A549 (cell line): ENCODE data around the gene RTRAF. TPM values are rescaled to one million over a fixed set of nuclear protein-coding genes. Genes with fewer than 3 reads are reported as not detected.

Experiments
- ATAC-seq, 2 experiments: fragments of 200-7000 bp in 1 of 2; fragments of >200 bp in 1 of 2; cut with Nextera tagmentation in 1 of 2; cut with Tn5 transposase in 1 of 2; 3 replicates each; pipeline versions ENCODE4 v1.8.0 to v1.9.1; 2018 to 2020; ENCODE audit warnings: mild to moderate bottlenecking in 1 of 2, moderate library complexity in 1 of 2
- CTCF ChIA-PET: fragments of 300-600 bp; sonication (Branson Sonifier 250); formaldehyde crosslinking; extraction: SDS; loops from one replicate; lab custom pipeline; 2021; ENCODE audit warnings: antibody characterized with exemption, inconsistent platforms; lab: Yijun Ruan, JAX
- POLR2A ChIA-PET: fragments of 350-600 bp; formaldehyde crosslinking; extraction: SDS; loops from one replicate; lab custom pipeline; 2021; ENCODE audit warnings: antibody characterized with exemption, inconsistent platforms; lab: Yijun Ruan, JAX
- DNase-seq, 2 experiments: peaks; one replicate each; pipeline versions ENCODE4 v3.0.0 to v3.0.0-alpha.2; 2011 to 2016; ENCODE audit warnings: low read depth in 1 of 2, low spot score in 1 of 2
- FAIRE-seq: peaks from 2 replicates; lab custom pipeline; 2011; peaks lifted over from hg19 to GRCh38; lab: Jason Lieb, UNC
- H3K27ac ChIP-seq, 2 experiments: fragments of >200 bp; sonication (Bioruptor Twin); formaldehyde crosslinking; 3 replicates each; pipeline ENCODE4 v1.5.1; 2016 to 2017
- H3K4me1 ChIP-seq: fragments of >200 bp; sonication (Bioruptor Twin); formaldehyde crosslinking; 3 replicates; pipeline ENCODE4 v1.6.1; 2016
- H3K4me2 ChIP-seq: fragments of >200 bp; sonication (Bioruptor Twin); formaldehyde crosslinking; 3 replicates; pipeline ENCODE4 v1.6.1; 2016
- H3K4me3 ChIP-seq: fragments of >200 bp; sonication (Bioruptor Twin); formaldehyde crosslinking; 3 replicates; pipeline ENCODE4 v1.5.1; 2016
- H3K9me3 ChIP-seq: fragments of >200 bp; sonication (Bioruptor Twin); formaldehyde crosslinking; 3 replicates; pipeline ENCODE4 v1.6.1; 2016
- CBX2 ChIP-seq: fragments of 200-600 bp; sonication (generic); IDR thresholded peaks from 2 replicates; pipeline ENCODE4 v1.6.1; 2016; ENCODE audit warnings: low read depth, mild to moderate bottlenecking, borderline replicate concordance
- CBX8 ChIP-seq: fragments of 200-600 bp; sonication (generic); IDR thresholded peaks from 2 replicates; pipeline ENCODE4 v1.6.1; 2016
- CHD4 ChIP-seq: fragments of 200-600 bp; sonication (generic); IDR thresholded peaks from 2 replicates; pipeline ENCODE4 v1.6.1; 2016; ENCODE audit warnings: antibody characterized with exemption, mild to moderate bottlenecking, borderline replicate concordance
- EHF ChIP-seq: fragments of 250-450 bp; sonication (Bioruptor Pico); IDR thresholded peaks from 2 replicates; pipeline ENCODE4 v1.5.0; 2020; ENCODE audit warnings: mild to moderate bottlenecking
- FOSL2 ChIP-seq, 2 experiments: fragments of 450-650 bp in 1 of 2; fragments of >200 bp in 1 of 2; sonication (Bioruptor Twin) in 1 of 2; formaldehyde crosslinking; IDR thresholded peaks; 2 replicates each; pipeline versions ENCODE4 v1.5.0 to v1.6.1; 2016 to 2020; ENCODE audit warnings: mild to moderate bottlenecking in 1 of 2, moderate library complexity in 1 of 2
- FOXS1 ChIP-seq: fragments of 250-450 bp; sonication (Bioruptor Pico); IDR thresholded peaks from 2 replicates; pipeline ENCODE4 v1.5.0; 2020; ENCODE audit warnings: mild to moderate bottlenecking, moderate library complexity
- GATA3 ChIP-seq: IDR thresholded peaks from 2 replicates; pipeline ENCODE4 v1.6.1; 2012; ENCODE audit warnings: borderline replicate concordance
- HDAC2 ChIP-seq: fragments of 200-600 bp; sonication (generic); IDR thresholded peaks from 2 replicates; pipeline ENCODE4 v1.6.1; 2016
- HEYL ChIP-seq: fragments of 250-450 bp; sonication (Bioruptor Pico); IDR thresholded peaks from 2 replicates; pipeline ENCODE4 v1.8.0; 2021; ENCODE audit warnings: mild to moderate bottlenecking, moderate library complexity
- HOXA7 ChIP-seq: fragments of 250-450 bp; sonication (Bioruptor Pico); IDR thresholded peaks from 2 replicates; pipeline ENCODE4 v1.5.0; 2020; ENCODE audit warnings: mild to moderate bottlenecking, moderate library complexity
- JUNB ChIP-seq: fragments of >200 bp; sonication (Bioruptor Twin); formaldehyde crosslinking; IDR thresholded peaks from 2 replicates; pipeline ENCODE4 v1.6.1; 2016
- MAZ ChIP-seq: fragments of 150-350 bp; IDR thresholded peaks from 2 replicates; pipeline ENCODE4 v1.6.1; 2014; ENCODE audit warnings: antibody characterized with exemption, low read depth, low read length, borderline replicate concordance
- NPAS2 ChIP-seq: fragments of 250-450 bp; sonication (Bioruptor Pico); IDR thresholded peaks from 2 replicates; pipeline ENCODE4 v1.8.0; 2022; ENCODE audit warnings: mild to moderate bottlenecking, moderate library complexity, borderline replicate concordance
- NR3C1 ChIP-seq: fragments of >200 bp; sonication (Bioruptor Twin); formaldehyde crosslinking; IDR thresholded peaks from 3 replicates; pipeline ENCODE4 v1.6.1; 2017
- PHF8 ChIP-seq: fragments of 200-600 bp; sonication (generic); IDR thresholded peaks from 2 replicates; pipeline ENCODE4 v1.6.1; 2016; ENCODE audit warnings: low read depth, mild to moderate bottlenecking, antibody characterized with exemption, moderate library complexity, borderline replicate concordance
- RAD21 ChIP-seq, 2 experiments: fragments of >200 bp in 1 of 2; sonication (Bioruptor Twin) in 1 of 2; formaldehyde crosslinking in 1 of 2; IDR thresholded peaks in 1 of 2; conservative IDR thresholded peaks in 1 of 2; 2 replicates in 1 of 2; 3 replicates in 1 of 2; pipeline ENCODE4 v1.6.1; 2012 to 2018; ENCODE audit warnings: inconsistent platforms in 1 of 2
- RFX5 ChIP-seq: fragments of 450-650 bp; IDR thresholded peaks from 2 replicates; pipeline ENCODE4 v1.7.1; 2014; ENCODE audit warnings: antibody characterized with exemption, mild to moderate bottlenecking, moderate library complexity
- TFCP2L1 ChIP-seq: fragments of 250-450 bp; sonication (Bioruptor Pico); IDR thresholded peaks from 2 replicates; pipeline ENCODE4 v1.5.0; 2021; ENCODE audit warnings: mild to moderate bottlenecking
- ZFP36 ChIP-seq: fragments of 450-650 bp; IDR thresholded peaks from 2 replicates; pipeline ENCODE4 v1.6.1; 2014; ENCODE audit warnings: borderline replicate concordance; ENCODE audit not compliant: partially characterized antibody
- ZNF302 ChIP-seq: fragments of 250-450 bp; sonication (Bioruptor Pico); IDR thresholded peaks from 2 replicates; pipeline ENCODE4 v1.9.0; 2021; ENCODE audit warnings: inconsistent platforms, mild to moderate bottlenecking, moderate library complexity
- WGBS: methylation state at CpG from one replicate; pipeline ENCODE4 v1.1.6; 2017; ENCODE audit errors: missing lambda C conversion rate; 5-methylcytosine and 5-hydroxymethylcytosine counted together
- polyA plus RNA-seq, 4 experiments: library from polyadenylated mRNA; depleted of rRNA in 3 of 4; stranded (reverse); fragments of >200 nt; fragmentation: RNase III in 1 of 4; extraction: RNeasy Plus Mini Kit Qiagen cat#74134 plus additional on column Dnase treatment in 1 of 4; gene quantifications; 2 replicates in 3 of 4; 3 replicates in 1 of 4; pipeline ENCODE4 v1.2.3, GENCODE V29; 2011 to 2017
- TF ChIP-seq, protein P1 (sequence below): fragments of >200 bp; sonication (Bioruptor Twin); formaldehyde crosslinking; IDR thresholded peaks from 3 replicates; pipeline ENCODE4 v1.5.1; 2016
- TF ChIP-seq, protein P2 (sequence below): fragments of 450-650 bp; IDR thresholded peaks from 2 replicates; pipeline ENCODE4 v1.6.1; 2014; ENCODE audit warnings: antibody characterized with exemption
- TF ChIP-seq, protein P3 (sequence below): IDR thresholded peaks from 2 replicates; pipeline ENCODE4 v1.6.1; 2012
- TF ChIP-seq, protein P4 (sequence below): fragments of 200-600 bp; sonication (generic); IDR thresholded peaks from 2 replicates; pipeline ENCODE4 v1.6.1; 2016; ENCODE audit warnings: antibody characterized with exemption, mild to moderate bottlenecking, moderate library complexity
- TF ChIP-seq, protein P5 (sequence below): fragments of >200 bp; sonication (Bioruptor Twin); formaldehyde crosslinking; IDR thresholded peaks from 2 replicates; pipeline ENCODE4 v1.6.1; 2016
- TF ChIP-seq, protein P6 (sequence below): fragments of 250-450 bp; sonication (Bioruptor Pico); IDR thresholded peaks from 2 replicates; pipeline ENCODE4 v1.5.0; 2020; ENCODE audit warnings: low read depth, mild to moderate bottlenecking, moderate library complexity

The RTRAF gene
- polyA plus RNA-seq, 2 of the 4 experiments (the other 2 are of a cell fraction), result 271 to 341 TPM

DNA sequence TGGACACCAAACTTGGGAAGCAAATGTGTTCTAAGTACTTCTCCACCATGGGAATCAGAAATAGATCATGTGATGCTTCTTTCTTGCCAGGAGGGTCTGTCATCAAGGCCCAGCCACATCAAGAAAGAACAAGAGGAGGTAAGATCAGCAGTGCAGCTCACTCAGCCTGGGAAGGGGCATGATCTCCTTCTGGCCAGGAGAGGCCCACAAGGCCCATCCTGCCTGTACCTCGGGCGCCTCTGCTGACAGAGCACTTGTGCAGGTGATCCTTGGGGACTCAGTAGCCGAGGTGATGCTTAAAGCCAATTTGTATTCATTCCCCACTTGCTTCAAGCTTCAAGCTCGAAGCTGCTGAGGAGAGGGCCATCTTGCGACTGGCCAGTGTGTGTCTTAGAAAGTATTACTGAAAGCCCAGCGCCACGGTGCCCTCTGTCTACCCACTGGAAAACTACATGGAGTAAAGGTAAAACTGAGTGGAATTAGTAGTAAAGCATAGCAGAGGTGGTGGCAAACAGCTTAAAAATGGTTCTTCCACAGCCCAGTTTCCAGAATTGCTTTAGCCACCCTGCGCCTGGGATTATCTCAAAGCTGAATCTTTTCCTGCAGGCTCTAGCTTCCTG is 26.2 kb downstream of the RTRAF start:
- Histone ChIP-seq H3K4me1 (no peaks in the 10 kb centered on the region), H3K4me3 (no peak overlapping the region), H3K9me3 (no peaks in the 10 kb centered on the region), H3K27ac (no peak overlapping the region), H3K4me2 (no peak overlapping the region)
- CTCF ChIA-PET, result interaction anchor here (1.2 to 2.1 kb wide), 7 partner anchors 9 to 238 kb away, joined by 3 to 8 read pairs (median 4); no protein-coding TSS in a partner anchor
- FAIRE-seq (no peak), DNase-seq (peak; percentile 6 to 39), ATAC-seq (peak; percentile 83 to 88)
- TF ChIP-seq, protein P1, sequence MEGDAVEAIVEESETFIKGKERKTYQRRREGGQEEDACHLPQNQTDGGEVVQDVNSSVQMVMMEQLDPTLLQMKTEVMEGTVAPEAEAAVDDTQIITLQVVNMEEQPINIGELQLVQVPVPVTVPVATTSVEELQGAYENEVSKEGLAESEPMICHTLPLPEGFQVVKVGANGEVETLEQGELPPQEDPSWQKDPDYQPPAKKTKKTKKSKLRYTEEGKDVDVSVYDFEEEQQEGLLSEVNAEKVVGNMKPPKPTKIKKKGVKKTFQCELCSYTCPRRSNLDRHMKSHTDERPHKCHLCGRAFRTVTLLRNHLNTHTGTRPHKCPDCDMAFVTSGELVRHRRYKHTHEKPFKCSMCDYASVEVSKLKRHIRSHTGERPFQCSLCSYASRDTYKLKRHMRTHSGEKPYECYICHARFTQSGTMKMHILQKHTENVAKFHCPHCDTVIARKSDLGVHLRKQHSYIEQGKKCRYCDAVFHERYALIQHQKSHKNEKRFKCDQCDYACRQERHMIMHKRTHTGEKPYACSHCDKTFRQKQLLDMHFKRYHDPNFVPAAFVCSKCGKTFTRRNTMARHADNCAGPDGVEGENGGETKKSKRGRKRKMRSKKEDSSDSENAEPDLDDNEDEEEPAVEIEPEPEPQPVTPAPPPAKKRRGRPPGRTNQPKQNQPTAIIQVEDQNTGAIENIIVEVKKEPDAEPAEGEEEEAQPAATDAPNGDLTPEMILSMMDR, result peak; percentile 18; the same call in 2 of the 3 replicates
- TF ChIP-seq RAD21 (conservative IDR thresholded peaks at IDR 0.05 in 1 of 2, IDR thresholded peaks at IDR 0.05 in 1 of 2) (peak in 1 of 2 experiments; percentile 32; a peak in 2 of 5 replicates), FOSL2 (IDR thresholded peaks at IDR 0.05) (no peak), FOSL2 (CRISPR knock-in tag; IDR thresholded peaks at IDR 0.05) (no peak)
- 62% methylated on average over 8 of the region's 8 CpGs for WGBS
- POLR2A ChIA-PET, result no interaction called here

DNA sequence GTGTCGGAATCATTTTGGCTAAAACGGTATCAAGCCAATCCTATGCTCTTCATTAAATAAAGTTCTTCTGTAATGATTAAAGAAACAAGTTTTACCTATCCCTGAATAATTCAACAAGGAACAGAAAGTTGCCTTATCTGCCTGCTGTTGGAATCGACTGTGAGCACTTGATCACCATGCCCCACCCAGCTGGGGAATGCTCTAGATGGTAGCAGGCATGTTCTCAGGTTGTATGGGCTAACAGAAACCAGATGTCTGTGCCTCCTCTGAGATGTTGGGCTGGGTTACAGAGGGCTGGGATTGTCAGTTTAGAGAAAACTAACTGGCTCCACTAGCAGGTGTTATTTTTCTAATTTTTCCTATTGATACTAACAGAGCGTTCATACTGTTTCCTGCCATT is 28.9 kb downstream of the RTRAF start:
- WGBS, result 71% methylated on average over 4 of the region's 4 CpGs
- Histone ChIP-seq H3K4me2 (no peak overlapping the region), H3K4me3 (no peak overlapping the region), H3K9me3 (no peaks in the 10 kb centered on the region), H3K4me1 (no peaks in the 10 kb centered on the region), H3K27ac (no peak overlapping the region)
- TF ChIP-seq, protein P2, sequence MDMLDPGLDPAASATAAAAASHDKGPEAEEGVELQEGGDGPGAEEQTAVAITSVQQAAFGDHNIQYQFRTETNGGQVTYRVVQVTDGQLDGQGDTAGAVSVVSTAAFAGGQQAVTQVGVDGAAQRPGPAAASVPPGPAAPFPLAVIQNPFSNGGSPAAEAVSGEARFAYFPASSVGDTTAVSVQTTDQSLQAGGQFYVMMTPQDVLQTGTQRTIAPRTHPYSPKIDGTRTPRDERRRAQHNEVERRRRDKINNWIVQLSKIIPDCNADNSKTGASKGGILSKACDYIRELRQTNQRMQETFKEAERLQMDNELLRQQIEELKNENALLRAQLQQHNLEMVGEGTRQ, result no peak
- TF ChIP-seq PHF8 (no peak), HEYL (CRISPR knock-in tag) (no peak), CHD4 (no peak), HDAC2 (no peak), RAD21 (conservative IDR thresholded peaks at IDR 0.05 in 1 of 2, IDR thresholded peaks at IDR 0.05 in 1 of 2) (no peak), FOXS1 (CRISPR knock-in tag) (no peak), MAZ (no peak), ZNF302 (CRISPR knock-in tag) (no peak), NPAS2 (CRISPR knock-in tag) (no peak), JUNB (no peak), CBX2 (no peak), RFX5 (no peak), EHF (CRISPR knock-in tag) (no peak), NR3C1 (no peak)
- TF ChIP-seq, protein P3, sequence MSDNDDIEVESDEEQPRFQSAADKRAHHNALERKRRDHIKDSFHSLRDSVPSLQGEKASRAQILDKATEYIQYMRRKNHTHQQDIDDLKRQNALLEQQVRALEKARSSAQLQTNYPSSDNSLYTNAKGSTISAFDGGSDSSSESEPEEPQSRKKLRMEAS, result no peak
- ATAC-seq (no peak), DNase-seq (no peak), FAIRE-seq (no peak)
- CTCF ChIA-PET, result no interaction called here
- POLR2A ChIA-PET, result interaction anchor here (0.6 kb wide), 1 partner anchor 909 kb away, joined by 5 read pairs; no protein-coding TSS in a partner anchor

DNA sequence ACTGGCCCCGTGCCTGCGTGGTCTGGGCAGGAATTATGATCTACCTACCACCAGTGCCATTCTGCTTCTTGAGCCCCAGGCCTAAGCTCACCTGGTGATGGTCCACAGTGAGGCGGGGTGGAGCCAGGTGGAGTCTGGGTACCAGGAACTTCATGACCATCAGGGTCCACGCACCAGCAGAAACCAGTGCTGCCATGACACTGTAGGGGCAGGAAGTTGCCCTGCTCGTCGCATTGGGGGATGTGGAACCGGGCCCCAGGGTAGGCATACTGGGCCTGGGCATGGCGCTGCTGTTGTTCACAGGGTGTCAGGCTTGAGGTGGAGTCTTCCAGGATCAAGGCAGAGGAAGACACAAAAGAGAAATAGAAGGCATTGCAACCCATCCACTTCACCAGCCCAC is 29.6 kb downstream of the RTRAF start:
- H3K4me3 ChIP-seq, result no peak overlapping the region
- 69% methylated on average over 7 of the region's 8 CpGs for WGBS
- no peak overlapping the region for H3K27ac ChIP-seq
- ChIA-PET CTCF (interaction anchor here (1.2 to 1.5 kb wide), 2 partner anchors 23 to 24 kb away, joined by 4 to 5 read pairs; no protein-coding TSS in a partner anchor), POLR2A (interaction anchor here (0.6 kb wide), 1 partner anchor 909 kb away, joined by 5 read pairs; no protein-coding TSS in a partner anchor)
- no peak for DNase-seq
- no peak for ATAC-seq
- no peaks in the 10 kb centered on the region for H3K9me3 ChIP-seq
- H3K4me1 ChIP-seq, result no peaks in the 10 kb centered on the region
- no peak for FAIRE-seq
- no peak overlapping the region for H3K4me2 ChIP-seq
- TF ChIP-seq, protein P4, sequence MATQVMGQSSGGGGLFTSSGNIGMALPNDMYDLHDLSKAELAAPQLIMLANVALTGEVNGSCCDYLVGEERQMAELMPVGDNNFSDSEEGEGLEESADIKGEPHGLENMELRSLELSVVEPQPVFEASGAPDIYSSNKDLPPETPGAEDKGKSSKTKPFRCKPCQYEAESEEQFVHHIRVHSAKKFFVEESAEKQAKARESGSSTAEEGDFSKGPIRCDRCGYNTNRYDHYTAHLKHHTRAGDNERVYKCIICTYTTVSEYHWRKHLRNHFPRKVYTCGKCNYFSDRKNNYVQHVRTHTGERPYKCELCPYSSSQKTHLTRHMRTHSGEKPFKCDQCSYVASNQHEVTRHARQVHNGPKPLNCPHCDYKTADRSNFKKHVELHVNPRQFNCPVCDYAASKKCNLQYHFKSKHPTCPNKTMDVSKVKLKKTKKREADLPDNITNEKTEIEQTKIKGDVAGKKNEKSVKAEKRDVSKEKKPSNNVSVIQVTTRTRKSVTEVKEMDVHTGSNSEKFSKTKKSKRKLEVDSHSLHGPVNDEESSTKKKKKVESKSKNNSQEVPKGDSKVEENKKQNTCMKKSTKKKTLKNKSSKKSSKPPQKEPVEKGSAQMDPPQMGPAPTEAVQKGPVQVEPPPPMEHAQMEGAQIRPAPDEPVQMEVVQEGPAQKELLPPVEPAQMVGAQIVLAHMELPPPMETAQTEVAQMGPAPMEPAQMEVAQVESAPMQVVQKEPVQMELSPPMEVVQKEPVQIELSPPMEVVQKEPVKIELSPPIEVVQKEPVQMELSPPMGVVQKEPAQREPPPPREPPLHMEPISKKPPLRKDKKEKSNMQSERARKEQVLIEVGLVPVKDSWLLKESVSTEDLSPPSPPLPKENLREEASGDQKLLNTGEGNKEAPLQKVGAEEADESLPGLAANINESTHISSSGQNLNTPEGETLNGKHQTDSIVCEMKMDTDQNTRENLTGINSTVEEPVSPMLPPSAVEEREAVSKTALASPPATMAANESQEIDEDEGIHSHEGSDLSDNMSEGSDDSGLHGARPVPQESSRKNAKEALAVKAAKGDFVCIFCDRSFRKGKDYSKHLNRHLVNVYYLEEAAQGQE, result no peak
- TF ChIP-seq, protein P5, sequence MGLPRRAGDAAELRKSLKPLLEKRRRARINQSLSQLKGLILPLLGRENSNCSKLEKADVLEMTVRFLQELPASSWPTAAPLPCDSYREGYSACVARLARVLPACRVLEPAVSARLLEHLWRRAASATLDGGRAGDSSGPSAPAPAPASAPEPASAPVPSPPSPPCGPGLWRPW, result no peak
- TF ChIP-seq FOSL2 (IDR thresholded peaks at IDR 0.05), result no peak
- TF ChIP-seq FOSL2 (CRISPR knock-in tag; IDR thresholded peaks at IDR 0.05), result no peak
- no peak for TF ChIP-seq PHF8
- TF ChIP-seq ZFP36, result no peak
- no peak for TF ChIP-seq EHF (CRISPR knock-in tag)
- TF ChIP-seq, protein P6, sequence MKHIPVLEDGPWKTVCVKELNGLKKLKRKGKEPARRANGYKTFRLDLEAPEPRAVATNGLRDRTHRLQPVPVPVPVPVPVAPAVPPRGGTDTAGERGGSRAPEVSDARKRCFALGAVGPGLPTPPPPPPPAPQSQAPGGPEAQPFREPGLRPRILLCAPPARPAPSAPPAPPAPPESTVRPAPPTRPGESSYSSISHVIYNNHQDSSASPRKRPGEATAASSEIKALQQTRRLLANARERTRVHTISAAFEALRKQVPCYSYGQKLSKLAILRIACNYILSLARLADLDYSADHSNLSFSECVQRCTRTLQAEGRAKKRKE, result no peak
- no peak for TF ChIP-seq GATA3
- TF ChIP-seq CBX8, result no peak
- TF ChIP-seq HOXA7 (CRISPR knock-in tag), result no peak
- TF ChIP-seq TFCP2L1 (CRISPR knock-in tag), result no peak
